ENCODE measurements around the gene MAPK13.

MAPK13 gene

GRCh38 chr6:36142971-36143838 lies 12.9 kb downstream of the MAPK13 start:
- no peak for TF ChIP-seq CTCF (IDR thresholded peaks at IDR 0.05)
- H3K27me3 ChIP-seq, result no peaks in the 10 kb centered on the region
- H3K4me3 ChIP-seq, result no peak overlapping the region
- H3K9me3 ChIP-seq, result no peaks in the 10 kb centered on the region
- intact Hi-C loops (cut with DNase I; ENCODE audit: low total_unique reads), result no loop called here
- no peak overlapping the region for H3K27ac ChIP-seq
- no peaks in the 10 kb centered on the region for H3K4me1 ChIP-seq
- peaks cover 0 to 19% (median 3%) of the 10 kb centered on the region in 3 donors for H3K36me3 ChIP-seq
- no peak for DNase-seq

GRCh38 chr6:36145495-36145894 lies 15.2 kb downstream of the MAPK13 start:
- TF ChIP-seq CTCF (IDR thresholded peaks at IDR 0.05), result no peak
- DNase-seq, result no peak
- intact Hi-C loops (cut with DNase I; ENCODE audit: low total_unique reads), result no loop called here

GRCh38 chr6:36147294-36147693 lies 17.0 kb downstream of the MAPK13 start:
- Histone ChIP-seq H3K9me3 (no peaks in the 10 kb centered on the region), H3K4me3 (no peak overlapping the region), H3K36me3 (no peaks in the 10 kb centered on the region), H3K27ac (no peak overlapping the region), H3K4me1 (no peaks in the 10 kb centered on the region), H3K27me3 (no peaks in the 10 kb centered on the region)
- no peak for DNase-seq
- intact Hi-C loops (cut with DNase I; ENCODE audit: low total_unique reads), result no loop called here
- TF ChIP-seq CTCF (IDR thresholded peaks at IDR 0.05), result no peak

More at GRCh38 chr6:36145495-36145894, 15.2 kb downstream of the MAPK13 start:
- Histone ChIP-seq H3K4me1 (no peaks in the 10 kb centered on the region), H3K4me3 (no peak overlapping the region), H3K9me3 (no peaks in the 10 kb centered on the region), H3K27me3 (no peaks in the 10 kb centered on the region), H3K36me3 (peaks cover 0 to 4% (median 0%) of the 10 kb centered on the region in 3 donors), H3K27ac (no peak overlapping the region)

- Histone ChIP-seq H3K9me3 (no peaks in the 10 kb centered on the region), H3K4me3 (no peak overlapping the region), H3K27ac (no peak overlapping the region), H3K4me1 (no peaks in the 10 kb centered on the region), H3K27me3 (no peaks in the 10 kb centered on the region), H3K36me3 (no peaks in the 10 kb centered on the region)
- no peak for TF ChIP-seq CTCF (IDR thresholded peaks at IDR 0.05)
- no peak for DNase-seq
- intact Hi-C loops (cut with DNase I; ENCODE audit: low total_unique reads), result no loop called here
These were observed 19.2 kb downstream of the MAPK13 start for GRCh38 chr6:36149476-36149875.

GRCh38 chr6:36150283-36150682 lies 20.0 kb downstream of the MAPK13 start:
- Histone ChIP-seq H3K27me3 (no peaks in the 10 kb centered on the region), H3K27ac (no peak overlapping the region), H3K36me3 (no peaks in the 10 kb centered on the region), H3K4me3 (no peak overlapping the region), H3K4me1 (no peaks in the 10 kb centered on the region), H3K9me3 (no peaks in the 10 kb centered on the region)
- no peak for DNase-seq
- intact Hi-C loops (cut with DNase I; ENCODE audit: low total_unique reads), result no loop called here
- TF ChIP-seq CTCF (IDR thresholded peaks at IDR 0.05), result no peak

All from tibial artery (tissue), 4 donors.